ENCODE results near the gene PARL.

Gene PARL

DNA sequence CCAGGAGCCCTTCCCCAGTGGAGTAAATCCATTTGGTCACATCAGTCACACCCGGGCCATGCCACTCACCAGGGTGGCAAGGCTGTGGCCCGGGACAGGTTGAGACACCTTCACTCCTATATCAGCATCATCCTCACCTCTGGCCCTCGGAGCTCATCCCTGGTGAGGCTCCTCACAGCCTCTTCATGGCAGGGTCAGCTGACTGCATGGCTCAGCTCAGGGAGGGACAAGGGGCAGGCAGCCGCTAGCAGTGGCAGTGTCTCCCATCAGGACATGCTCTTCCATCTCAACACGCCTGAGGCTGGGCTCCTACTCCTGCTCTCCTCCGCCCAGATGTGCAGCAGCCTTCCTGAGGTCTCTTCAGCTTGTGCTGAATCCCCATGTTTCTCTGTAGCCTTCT lies 26.4 kb upstream of the PARL start:
- H3K9ac ChIP-seq (ENCODE audit: insufficient read length): no peak overlapping the region
- H3K9me3 ChIP-seq (ENCODE audit: low read depth, low read length): no peaks in the 10 kb centered on the region
- no peaks in the 10 kb centered on the region for H3K36me3 ChIP-seq (ENCODE audit: insufficient read depth, low read length)
- no peak overlapping the region for H3K27ac ChIP-seq
- H3K4me3 ChIP-seq: no peak overlapping the region
- no peak for TF ChIP-seq EZH2 (IDR thresholded peaks at IDR 0.05)
- TF ChIP-seq POLR2AphosphoS5 (IDR thresholded peaks at IDR 0.05; ENCODE audit: borderline replicate concordance, low read depth, low read length): no peak
- no peak for TF ChIP-seq FOXP2 (optimal IDR thresholded peaks at IDR 0.05; ENCODE audit: control extremely low read depth, extremely low read length, insufficient read depth)
- DNase-seq (ENCODE audit: low read depth, low spot score): no peak

DNA sequence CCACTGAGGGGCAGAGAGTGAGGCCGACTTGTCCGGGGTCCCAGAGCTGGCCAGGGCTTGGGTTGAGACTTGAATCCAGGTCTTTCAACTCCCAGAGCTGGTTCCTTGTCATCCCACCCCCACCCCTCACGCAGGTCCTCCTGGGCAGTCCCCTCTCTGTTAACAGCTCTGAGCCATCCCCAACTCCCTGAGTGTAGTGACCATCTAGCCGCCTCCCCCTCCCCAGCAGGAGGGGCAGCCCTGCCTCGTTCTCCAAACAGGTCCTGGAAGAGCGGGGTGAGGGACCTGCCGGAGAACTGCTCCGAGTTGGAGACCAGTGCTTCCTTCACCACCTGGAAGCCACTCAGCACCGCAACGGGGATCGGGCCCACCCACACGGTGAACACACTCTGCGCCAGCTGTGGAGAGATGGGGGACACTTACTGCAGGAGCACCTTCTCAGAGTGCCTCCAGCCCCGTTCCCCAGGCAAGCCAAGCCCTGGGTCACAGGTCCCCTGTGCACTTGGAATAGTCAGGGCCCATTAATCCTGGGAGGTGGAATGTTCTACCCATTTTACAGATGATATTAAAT lies 24.4 kb upstream of the PARL start:
- H3K36me3 ChIP-seq (ENCODE audit: insufficient read depth, low read length): no peaks in the 10 kb centered on the region
- no peak overlapping the region for H3K4me3 ChIP-seq
- H3K9me3 ChIP-seq (ENCODE audit: low read depth, low read length): no peaks in the 10 kb centered on the region
- H3K9ac ChIP-seq (ENCODE audit: insufficient read length): no peak overlapping the region
- H3K27ac ChIP-seq: no peak overlapping the region
- no peak for TF ChIP-seq POLR2AphosphoS5 (IDR thresholded peaks at IDR 0.05; ENCODE audit: borderline replicate concordance, low read depth, low read length)
- no peak for TF ChIP-seq FOXP2 (optimal IDR thresholded peaks at IDR 0.05; ENCODE audit: control extremely low read depth, extremely low read length, insufficient read depth)
- TF ChIP-seq EZH2 (IDR thresholded peaks at IDR 0.05): no peak
- DNase-seq (ENCODE audit: low read depth, low spot score): no peak

GRCh38 chr3:183907911-183908331 lies 23.2 kb upstream of the PARL start:
- Histone ChIP-seq H3K9ac (ENCODE audit: insufficient read length) (no peak overlapping the region), H3K27ac (no peak overlapping the region), H3K36me3 (ENCODE audit: insufficient read depth, low read length) (no peaks in the 10 kb centered on the region), H3K9me3 (ENCODE audit: low read depth, low read length) (no peaks in the 10 kb centered on the region), H3K4me3 (no peak overlapping the region)
- DNase-seq (ENCODE audit: low read depth, low spot score): no peak
- TF ChIP-seq POLR2AphosphoS5 (IDR thresholded peaks at IDR 0.05; ENCODE audit: borderline replicate concordance, low read depth, low read length): no peak
- TF ChIP-seq FOXP2 (optimal IDR thresholded peaks at IDR 0.05; ENCODE audit: control extremely low read depth, extremely low read length, insufficient read depth): no peak
- no peak for TF ChIP-seq EZH2 (IDR thresholded peaks at IDR 0.05)

DNA sequence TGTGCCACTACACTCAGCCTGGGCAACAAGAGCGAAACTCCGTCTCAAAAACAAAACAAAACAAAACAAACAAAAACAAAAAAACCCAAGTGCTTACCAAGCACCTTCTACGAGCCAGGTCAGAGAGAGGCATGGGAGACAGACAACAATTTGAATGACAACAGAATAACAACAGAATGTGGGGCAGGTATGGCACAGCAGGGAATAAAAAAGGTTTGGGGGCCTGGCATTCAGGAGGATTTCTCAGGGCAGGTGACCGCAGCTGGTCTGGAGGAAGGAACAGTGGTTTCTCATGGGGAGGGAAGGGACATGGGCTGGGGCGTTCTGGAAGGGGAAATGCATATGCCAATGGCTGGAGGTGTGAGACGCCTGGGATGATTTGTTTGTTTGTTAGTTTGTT lies 22.5 kb upstream of the PARL start:
- no peaks in the 10 kb centered on the region for H3K36me3 ChIP-seq (ENCODE audit: insufficient read depth, low read length)
- no peaks in the 10 kb centered on the region for H3K9me3 ChIP-seq (ENCODE audit: low read depth, low read length)
- H3K27ac ChIP-seq: no peak overlapping the region
- TF ChIP-seq POLR2AphosphoS5 (IDR thresholded peaks at IDR 0.05; ENCODE audit: borderline replicate concordance, low read depth, low read length): no peak
- no peak for TF ChIP-seq FOXP2 (optimal IDR thresholded peaks at IDR 0.05; ENCODE audit: control extremely low read depth, extremely low read length, insufficient read depth)
- TF ChIP-seq EZH2 (IDR thresholded peaks at IDR 0.05): no peak
- no peak overlapping the region for H3K9ac ChIP-seq (ENCODE audit: insufficient read length)
- no peak for DNase-seq (ENCODE audit: low read depth, low spot score)
- no peak overlapping the region for H3K4me3 ChIP-seq

GRCh38 chr3:183906234-183906921 lies 21.7 kb upstream of the PARL start:
- TF ChIP-seq POLR2AphosphoS5 (IDR thresholded peaks at IDR 0.05; ENCODE audit: borderline replicate concordance, low read depth, low read length): no peak
- no peak for TF ChIP-seq FOXP2 (optimal IDR thresholded peaks at IDR 0.05; ENCODE audit: control extremely low read depth, extremely low read length, insufficient read depth)
- TF ChIP-seq EZH2 (IDR thresholded peaks at IDR 0.05): no peak
- no peak for DNase-seq (ENCODE audit: low read depth, low spot score)
- Histone ChIP-seq H3K36me3 (ENCODE audit: insufficient read depth, low read length) (no peaks in the 10 kb centered on the region), H3K9me3 (ENCODE audit: low read depth, low read length) (no peaks in the 10 kb centered on the region), H3K9ac (ENCODE audit: insufficient read length) (no peak overlapping the region), H3K4me3 (no peak overlapping the region), H3K27ac (no peak overlapping the region)

DNA sequence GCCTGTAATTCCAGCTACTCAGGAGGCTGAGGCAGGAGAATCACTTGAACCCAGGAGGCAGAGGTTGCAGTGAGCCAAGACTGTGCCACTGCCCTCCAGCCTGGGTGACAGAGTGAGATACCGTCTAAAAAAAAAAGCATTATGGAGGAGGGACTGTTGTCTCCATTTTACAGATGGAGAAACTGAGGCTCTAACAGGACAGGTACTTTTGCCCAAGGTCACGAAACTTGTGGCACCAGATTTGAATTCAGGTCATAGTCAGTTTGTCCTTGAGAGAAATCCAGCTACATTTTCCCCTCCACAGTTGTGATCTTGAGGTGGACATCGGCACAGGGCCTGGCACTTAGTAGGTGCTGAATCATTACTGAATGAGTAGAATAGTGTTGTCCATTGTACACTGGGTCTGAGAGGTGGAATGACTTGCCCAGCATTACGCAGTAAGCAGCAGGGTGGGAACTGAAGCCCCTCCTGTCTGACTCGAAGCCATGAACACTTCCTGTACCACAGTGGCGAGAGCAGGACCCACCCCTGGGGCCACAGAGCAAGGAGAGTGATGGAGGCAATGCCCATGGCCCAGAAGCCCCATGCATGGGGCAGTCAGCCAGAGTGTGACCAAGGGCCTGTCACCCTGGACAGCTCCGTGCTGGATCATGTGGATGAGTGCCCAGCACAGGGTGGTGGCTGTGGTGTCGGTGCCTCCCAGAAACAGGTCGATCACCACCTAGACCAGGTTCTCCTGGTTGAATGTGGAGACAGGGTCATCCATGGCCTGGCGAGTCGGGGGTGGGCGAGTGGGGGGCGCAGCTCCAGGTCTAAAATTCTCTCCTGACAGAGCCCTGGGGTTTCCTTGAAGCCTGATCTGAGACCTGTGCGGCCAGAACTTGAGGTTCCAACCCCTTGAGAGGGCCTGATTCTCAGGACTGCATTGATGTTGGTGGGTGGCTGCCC lies 20.4 kb upstream of the PARL start:
- H3K9me3 ChIP-seq (ENCODE audit: low read depth, low read length): no peaks in the 10 kb centered on the region
- H3K4me3 ChIP-seq: no peak overlapping the region
- no peak overlapping the region for H3K9ac ChIP-seq (ENCODE audit: insufficient read length)
- no peak for DNase-seq (ENCODE audit: low read depth, low spot score)
- H3K36me3 ChIP-seq (ENCODE audit: insufficient read depth, low read length): no peaks in the 10 kb centered on the region
- no peak overlapping the region for H3K27ac ChIP-seq
- TF ChIP-seq POLR2AphosphoS5 (IDR thresholded peaks at IDR 0.05; ENCODE audit: borderline replicate concordance, low read depth, low read length): no peak
- TF ChIP-seq FOXP2 (optimal IDR thresholded peaks at IDR 0.05; ENCODE audit: control extremely low read depth, extremely low read length, insufficient read depth): no peak
- TF ChIP-seq EZH2 (IDR thresholded peaks at IDR 0.05): no peak

- Histone ChIP-seq H3K27ac (no peak overlapping the region), H3K9ac (ENCODE audit: insufficient read length) (no peak overlapping the region), H3K36me3 (ENCODE audit: insufficient read depth, low read length) (no peaks in the 10 kb centered on the region), H3K4me3 (no peak overlapping the region), H3K9me3 (ENCODE audit: low read depth, low read length) (no peaks in the 10 kb centered on the region)
- no peak for DNase-seq (ENCODE audit: low read depth, low spot score)
- no peak for TF ChIP-seq EZH2 (IDR thresholded peaks at IDR 0.05)
- TF ChIP-seq FOXP2 (optimal IDR thresholded peaks at IDR 0.05; ENCODE audit: control extremely low read depth, extremely low read length, insufficient read depth): no peak
- no peak for TF ChIP-seq POLR2AphosphoS5 (IDR thresholded peaks at IDR 0.05; ENCODE audit: borderline replicate concordance, low read depth, low read length)
These were observed 13.3 kb upstream of the PARL start for GRCh38 chr3:183898028-183898431.

DNA sequence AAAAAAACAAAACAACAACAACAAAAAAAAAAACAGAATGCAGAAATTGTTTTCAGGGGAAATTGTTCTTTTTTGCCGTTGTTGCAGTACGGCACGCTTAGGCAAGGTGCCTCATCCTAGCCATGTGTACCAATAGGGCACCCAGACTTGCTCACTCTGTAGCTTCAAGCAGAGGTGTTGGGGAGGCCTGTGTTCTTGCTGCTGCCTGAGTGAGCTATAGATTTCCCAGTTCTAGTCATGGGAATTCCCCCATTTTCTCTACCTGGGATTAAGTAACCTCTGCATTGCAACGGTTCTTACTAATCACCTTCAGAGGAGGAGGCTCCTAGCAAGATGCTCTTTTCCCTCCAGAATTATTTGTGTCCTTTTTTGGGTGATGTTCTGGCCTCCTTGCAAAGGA lies 12.9 kb upstream of the PARL start:
- no peak overlapping the region for H3K4me3 ChIP-seq
- no peak overlapping the region for H3K27ac ChIP-seq
- no peak for TF ChIP-seq FOXP2 (optimal IDR thresholded peaks at IDR 0.05; ENCODE audit: control extremely low read depth, extremely low read length, insufficient read depth)
- no peak for TF ChIP-seq POLR2AphosphoS5 (IDR thresholded peaks at IDR 0.05; ENCODE audit: borderline replicate concordance, low read depth, low read length)
- no peak for TF ChIP-seq EZH2 (IDR thresholded peaks at IDR 0.05)

More for the DNA sequence above, 12.9 kb upstream of the PARL start:
- Histone ChIP-seq H3K36me3 (ENCODE audit: insufficient read depth, low read length) (no peaks in the 10 kb centered on the region), H3K9ac (ENCODE audit: insufficient read length) (no peak overlapping the region), H3K9me3 (ENCODE audit: low read depth, low read length) (no peaks in the 10 kb centered on the region)
- DNase-seq (ENCODE audit: low read depth, low spot score): no peak
